GM12878 (cell line): ENCODE data around the gene PSPN. TPM values are rescaled to one million over a fixed set of nuclear protein-coding genes. Genes with fewer than 3 reads are reported as not detected.

Source experiments
- ATAC-seq: fragments of 200-7000 bp; cut with Tn5 transposase; 3 replicates; pipeline ENCODE4 v1.9.1; 2020; ENCODE audit warnings: mild to moderate bottlenecking, moderate library complexity
- BruUV-seq: library from RNA; stranded (reverse); fragments of 400-500 nt; replicated peaks from 2 replicates; lab custom pipeline; 2021; lab: Mats Ljungman, UMichigan
- CTCF ChIA-PET: fragments of 300-600 bp; sonication (Branson Sonifier 250); formaldehyde crosslinking; extraction: SDS; loops from one replicate; lab custom pipeline; 2021; ENCODE audit warnings: inconsistent platforms; lab: Yijun Ruan, JAX
- POLR2A ChIA-PET: fragments of 350-600 bp; formaldehyde crosslinking; extraction: SDS; loops from one replicate; lab custom pipeline; 2021; ENCODE audit warnings: inconsistent platforms; lab: Charles Lee
- RAD21 ChIA-PET: fragments of 300-600 bp; sonication (Branson Sonifier 250); formaldehyde crosslinking; loops from one replicate; lab custom pipeline; 2023; ENCODE audit warnings: antibody characterized with exemption; ENCODE audit not compliant: unreplicated experiment; lab: Charles Lee
- SMC1A ChIA-PET: fragments of 300-600 bp; sonication (Branson Sonifier 250); formaldehyde crosslinking; loops from one replicate; lab custom pipeline; 2023; ENCODE audit not compliant: unreplicated experiment, uncharacterized antibody; lab: Charles Lee
- DNase-seq: peaks from one replicate; pipeline ENCODE4 v3.0.0-alpha.2; 2011; ENCODE audit warnings: low read depth, low spot score
- FAIRE-seq: peaks from 3 replicates; lab custom pipeline; 2011; peaks lifted over from hg19 to GRCh38; lab: Jason Lieb, UNC
- H2AFZ ChIP-seq: 2 replicates; pipeline ENCODE4 v1.6.0; 2011; ENCODE audit warnings: low read depth, low read length, control low read depth; ENCODE audit not compliant: control insufficient read depth
- H3K27ac ChIP-seq: 2 replicates; pipeline ENCODE4 v1.5.1; 2011; ENCODE audit warnings: control low read depth; ENCODE audit not compliant: control insufficient read depth, insufficient read depth
- H3K27me3 ChIP-seq, 2 experiments: replicated peaks in 1 of 2; 2 replicates each; pipeline versions ENCODE4 v1.6.0 to v1.6.1; 2011; ENCODE audit warnings: low read length in 1 of 2; ENCODE audit not compliant: control insufficient read depth in 2 of 2, insufficient read depth in 2 of 2
- H3K36me3 ChIP-seq, 2 experiments: 2 replicates each; pipeline ENCODE4 v1.5.1; 2011; ENCODE audit warnings: low read length in 1 of 2; ENCODE audit not compliant: control insufficient read depth in 2 of 2, insufficient read depth in 2 of 2
- H3K4me1 ChIP-seq: 2 replicates; pipeline ENCODE4 v1.6.1; 2011; ENCODE audit warnings: mild to moderate bottlenecking, low read length, moderate library complexity, mixed read lengths; ENCODE audit not compliant: control insufficient read depth, insufficient read depth
- H3K4me2 ChIP-seq: 2 replicates; pipeline ENCODE4 v1.6.0; 2011; ENCODE audit warnings: control low read depth; ENCODE audit not compliant: control insufficient read depth, insufficient read depth
- H3K4me3 ChIP-seq: fragments of 200-600 bp; sonication (generic); 2 replicates; pipeline ENCODE4 v1.5.1; 2016
- H3K79me2 ChIP-seq: 2 replicates; pipeline ENCODE4 v1.6.0; 2011; ENCODE audit warnings: low read length; ENCODE audit not compliant: control insufficient read depth, insufficient read depth
- H3K9ac ChIP-seq: 2 replicates; pipeline ENCODE4 v1.8.0; 2011; ENCODE audit warnings: low read length, control low read depth, mixed read lengths; ENCODE audit not compliant: control insufficient read depth, insufficient read depth
- H3K9me3 ChIP-seq: replicated peaks from 3 replicates; pipeline ENCODE4 v1.5.1; 2011; ENCODE audit warnings: mild to moderate bottlenecking, low read length; ENCODE audit not compliant: control insufficient read depth, insufficient read depth
- H4K20me1 ChIP-seq: 2 replicates; pipeline ENCODE4 v1.6.0; 2011; ENCODE audit not compliant: control insufficient read depth, insufficient read depth
- BCL11A ChIP-seq: IDR thresholded peaks from 2 replicates; pipeline ENCODE4 v1.6.1; 2011; ENCODE audit warnings: low read depth, low read length
- CTCF ChIP-seq, 3 experiments: IDR thresholded peaks in 2 of 3; conservative IDR thresholded peaks in 1 of 3; 2 replicates each; pipeline ENCODE4 v1.5.1; 2011; ENCODE audit warnings: low read depth in 3 of 3, low read length in 3 of 3, mild to moderate bottlenecking in 3 of 3, control low read depth in 2 of 3, moderate library complexity in 2 of 3, inconsistent platforms in 1 of 3, mixed read lengths in 1 of 3; ENCODE audit not compliant: control insufficient read depth in 2 of 3, insufficient read depth in 1 of 3; ENCODE audit errors: extremely low read depth in 1 of 3
- GABPA ChIP-seq: IDR thresholded peaks from 2 replicates; pipeline ENCODE4 v1.6.1; 2014; ENCODE audit warnings: antibody characterized with exemption, low read depth, mild to moderate bottlenecking, inconsistent platforms
- MEF2B ChIP-seq: fragments of 450-650 bp; IDR thresholded peaks from 2 replicates; pipeline ENCODE4 v1.6.1; 2018; ENCODE audit warnings: mild to moderate bottlenecking, moderate library complexity; ENCODE audit not compliant: partially characterized antibody, poor library complexity, severe bottlenecking
- MXI1 ChIP-seq: fragments of 150-350 bp; IDR thresholded peaks from 2 replicates; pipeline ENCODE4 v1.6.1; 2011; ENCODE audit warnings: low read depth, mild to moderate bottlenecking, inconsistent platforms, low read length, improper control_type of control experiment
- SPI1 ChIP-seq: IDR thresholded peaks from 2 replicates; pipeline ENCODE4 v1.6.1; 2011; ENCODE audit warnings: low read depth, mild to moderate bottlenecking, low read length, moderate library complexity, borderline replicate concordance; ENCODE audit not compliant: insufficient read depth
- TCF12 ChIP-seq: IDR thresholded peaks from 2 replicates; pipeline ENCODE4 v1.6.1; 2011; ENCODE audit warnings: low read depth, mild to moderate bottlenecking, low read length
- WGBS: methylation state at CpG from one replicate; pipeline ENCODE4 v1.1.6; 2016; ENCODE audit warnings: low lambda C conversion rate; ENCODE audit not compliant: insufficient replicate concordance, insufficient coverage; ENCODE audit errors: missing lambda C conversion rate; 5-methylcytosine and 5-hydroxymethylcytosine counted together
- in situ Hi-C: fragments of 300-500 bp; cut with MboI; formaldehyde crosslinking; loops from 9 replicates; pipeline ENCODE4 v1.14.3; 2018; ENCODE audit warnings: mixed read lengths
- intact Hi-C: fragments of 100-400 bp; cut with micrococcal nuclease; formaldehyde crosslinking; loops from one replicate; pipeline ENCODE4 v1.14.2; 2022; ENCODE audit not compliant: unreplicated experiment
- polyA plus RNA-seq, 11 experiments: library from polyadenylated mRNA; depleted of rRNA in 4 of 11; unstranded in 6 of 11; stranded (reverse) in 5 of 11; fragments of >200 nt; fragmentation: Nextera tagmentation in 4 of 11; fragmentation: Illumina TruSeq in 1 of 11; extraction: Ambion mirVana in 4 of 11; extraction: Trizol in 1 of 11; gene quantifications; 1 replicate in 1 of 11; 2 replicates in 10 of 11; pipeline versions ENCODE4 v1.2.1 to v1.2.3, GENCODE V29; 2011 to 2016; ENCODE audit warnings: inconsistent platforms in 2 of 11, missing spikeins in 2 of 11, low read depth in 1 of 11
- total RNA-seq, 4 experiments: library from RNA; depleted of rRNA in 3 of 4; stranded (reverse); fragments of >200 nt in 3 of 4; fragmentation: Illumina TruSeq in 1 of 4; extraction: Trizol in 1 of 4; gene quantifications; 2 replicates each; pipeline versions ENCODE4 v1.2.1 to v1.2.3, GENCODE V29; 2013 to 2021

PSPN gene
- total and polyA plus RNA-seq, 10 of the 15 experiments (the other 5 are each of a cell fraction or from before 2014, with no cell fraction given) = 0.27 to 1.2 (median 0.66) TPM

GRCh38 chr19:6340493-6341201, 35.1 kb downstream of the PSPN start:
- Histone ChIP-seq H3K9me3 (no peaks in the 10 kb centered on the region), H3K27me3 (no peaks in the 10 kb centered on the region), H3K79me2 (no peaks in the 10 kb centered on the region), H3K4me3 (no peak overlapping the region), H3K4me1 (no peaks in the 10 kb centered on the region), H3K4me2 (no peak overlapping the region), H3K27ac (no peak overlapping the region), H3K9ac (no peak overlapping the region), H4K20me1 (no peaks in the 10 kb centered on the region), H3K36me3 (no peaks in the 10 kb centered on the region), H2AFZ (peak overlapping the region; percentile 7; the same call in 1 of the 2 replicates)
- POLR2A ChIA-PET = interaction anchor here (1.1 kb wide), 1 partner anchor 13 kb away, joined by 3 read pairs; no protein-coding TSS in a partner anchor
- FAIRE-seq (no peak), DNase-seq (no peak), ATAC-seq (peak; percentile 30; the same call in 2 of the 3 replicates)
- WGBS = 29% methylated on average over 14 of the region's 14 CpGs
- in situ Hi-C loops (no loop called here), intact Hi-C loops (no loop called here)
- no peak for TF ChIP-seq SPI1
- TF ChIP-seq MEF2B = no peak
- TF ChIP-seq MXI1 = no peak
- TF ChIP-seq CTCF (IDR thresholded peaks at IDR 0.05 in 2 of 3, conservative IDR thresholded peaks at IDR 0.05 in 1 of 3; ENCODE audit: control insufficient read depth in 2 of 3, extremely low read depth in 1 of 3, insufficient read depth in 1 of 3, low read depth in 3 of 3, low read length in 3 of 3) = 0 out of 6 replicates have a peak, but pooled peaks of 1 of the 3 experiments have one; percentile 5
- no peak for TF ChIP-seq GABPA
- TF ChIP-seq TCF12 = peak; percentile 57; the same call in 1 of the 2 replicates
- no peak for TF ChIP-seq BCL11A
- RAD21 ChIA-PET = interaction anchor here (1.5 kb wide), 1 partner anchor 141 kb away, joined by 3 read pairs; the partner anchor contains the start of gene DENND1C
- SMC1A ChIA-PET = interaction anchor here (1.1 kb wide), 1 partner anchor 11 kb away, joined by 3 read pairs; no protein-coding TSS in a partner anchor
- CTCF ChIA-PET = interaction anchor here (0.8 to 1.2 kb wide), 3 partner anchors 13 to 122 kb away, joined by 3 to 4 read pairs (median 4); no protein-coding TSS in a partner anchor
- no TSS peak for BruUV-seq
